ENCODE measurements around the gene ZNF330.

The ZNF330 gene

DNA sequence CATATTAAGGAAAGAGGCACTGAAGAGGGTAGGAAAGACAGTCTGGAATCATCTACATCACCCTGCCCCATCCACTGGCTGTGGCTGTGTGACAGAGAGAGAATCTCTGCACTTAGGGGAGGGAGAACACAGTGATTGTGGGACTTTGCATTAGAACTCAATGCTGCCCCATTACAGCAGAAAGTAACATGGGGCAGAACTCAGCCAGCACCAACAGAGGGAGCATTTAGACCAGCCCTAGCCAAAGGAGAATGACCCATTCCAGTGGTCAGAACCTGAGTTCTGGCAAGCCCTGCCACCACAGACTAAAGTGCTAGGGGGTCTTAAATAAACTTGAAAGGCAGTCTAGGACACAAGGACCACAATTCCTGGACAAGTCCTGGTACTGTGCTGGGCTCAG, 37.9 kb downstream of the ZNF330 start:
- DNase-seq (ENCODE audit: low spot score): no peak
- in situ Hi-C loops (cut with MboI; ENCODE audit: low sequenced_read_pairs, unreplicated experiment): no loop called here
- TF ChIP-seq, protein P1, sequence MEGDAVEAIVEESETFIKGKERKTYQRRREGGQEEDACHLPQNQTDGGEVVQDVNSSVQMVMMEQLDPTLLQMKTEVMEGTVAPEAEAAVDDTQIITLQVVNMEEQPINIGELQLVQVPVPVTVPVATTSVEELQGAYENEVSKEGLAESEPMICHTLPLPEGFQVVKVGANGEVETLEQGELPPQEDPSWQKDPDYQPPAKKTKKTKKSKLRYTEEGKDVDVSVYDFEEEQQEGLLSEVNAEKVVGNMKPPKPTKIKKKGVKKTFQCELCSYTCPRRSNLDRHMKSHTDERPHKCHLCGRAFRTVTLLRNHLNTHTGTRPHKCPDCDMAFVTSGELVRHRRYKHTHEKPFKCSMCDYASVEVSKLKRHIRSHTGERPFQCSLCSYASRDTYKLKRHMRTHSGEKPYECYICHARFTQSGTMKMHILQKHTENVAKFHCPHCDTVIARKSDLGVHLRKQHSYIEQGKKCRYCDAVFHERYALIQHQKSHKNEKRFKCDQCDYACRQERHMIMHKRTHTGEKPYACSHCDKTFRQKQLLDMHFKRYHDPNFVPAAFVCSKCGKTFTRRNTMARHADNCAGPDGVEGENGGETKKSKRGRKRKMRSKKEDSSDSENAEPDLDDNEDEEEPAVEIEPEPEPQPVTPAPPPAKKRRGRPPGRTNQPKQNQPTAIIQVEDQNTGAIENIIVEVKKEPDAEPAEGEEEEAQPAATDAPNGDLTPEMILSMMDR (IDR thresholded peaks at IDR 0.05; ENCODE audit: borderline replicate concordance, control extremely low read depth, extremely low read depth, insufficient read depth, missing control alignments): no peak

DNA sequence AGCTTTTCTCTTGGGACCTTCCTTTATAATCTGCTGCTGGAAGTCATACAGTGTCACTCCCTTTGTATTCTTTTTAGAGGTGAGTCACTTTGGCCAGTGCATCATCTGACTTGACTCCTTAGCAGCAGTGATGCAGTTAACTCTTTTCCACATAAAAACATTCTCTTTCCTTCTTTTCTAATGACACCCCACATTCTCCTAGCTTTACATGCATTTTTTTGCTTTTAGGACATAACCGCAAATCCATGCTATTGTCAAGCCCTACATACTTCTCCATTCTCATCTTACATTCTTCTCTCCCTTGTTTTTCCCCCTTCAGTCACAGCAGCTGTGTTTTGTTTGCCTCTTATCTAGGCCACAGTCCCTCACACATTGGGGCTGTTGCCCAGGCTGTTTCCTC, 55.1 kb downstream of the ZNF330 start:
- DNase-seq (ENCODE audit: low spot score): no peak
- in situ Hi-C loops (cut with MboI; ENCODE audit: low sequenced_read_pairs, unreplicated experiment): no loop called here
- TF ChIP-seq, protein P1 (IDR thresholded peaks at IDR 0.05; ENCODE audit: borderline replicate concordance, control extremely low read depth, extremely low read depth, insufficient read depth, missing control alignments): no peak

DNA sequence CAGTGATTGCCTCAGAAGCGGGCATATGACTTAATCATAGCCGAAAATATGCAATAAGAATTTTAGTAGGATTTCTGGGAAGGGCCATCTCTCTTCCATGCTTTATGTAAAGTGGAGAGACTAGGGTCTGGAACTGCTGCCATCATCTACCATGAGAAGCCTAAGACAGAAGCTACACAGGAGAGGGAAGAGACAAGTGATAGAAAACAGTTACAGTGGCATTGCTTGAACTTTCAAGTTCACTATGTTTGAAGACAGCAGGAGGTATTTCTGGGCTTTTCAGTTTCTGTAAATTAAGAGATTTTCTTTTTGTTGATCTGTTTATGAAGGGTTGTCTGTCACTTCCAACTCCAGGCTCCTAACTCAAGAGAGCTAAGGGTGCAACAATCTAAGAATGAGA, 62.5 kb downstream of the ZNF330 start:
- DNase-seq (ENCODE audit: low spot score): no peak

DNA sequence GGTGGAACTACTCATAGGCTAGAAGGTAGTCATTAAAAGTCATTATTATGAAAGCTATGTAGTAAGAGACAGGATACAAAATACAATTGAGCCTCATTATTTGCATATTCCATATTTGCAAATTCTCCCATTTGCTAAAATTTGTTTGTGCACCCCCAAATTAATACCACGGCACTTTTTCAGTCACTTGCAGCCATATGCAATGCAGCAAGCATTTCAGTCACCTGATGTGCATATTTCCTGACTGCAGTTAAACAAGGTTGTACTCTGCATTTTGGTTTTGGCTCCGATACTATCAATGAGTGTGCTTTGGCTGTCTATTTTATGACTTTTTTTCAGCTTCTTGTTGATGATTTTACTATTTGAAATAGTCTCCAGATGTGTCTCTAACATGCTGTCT, 62.9 kb downstream of the ZNF330 start:
- TF ChIP-seq, protein P1 (IDR thresholded peaks at IDR 0.05; ENCODE audit: borderline replicate concordance, control extremely low read depth, extremely low read depth, insufficient read depth, missing control alignments): no peak
- in situ Hi-C loops (cut with MboI; ENCODE audit: low sequenced_read_pairs, unreplicated experiment): no loop called here
- DNase-seq (ENCODE audit: low spot score): no peak

More for the DNA sequence above, 62.5 kb downstream of the ZNF330 start:
- TF ChIP-seq, protein P1 (IDR thresholded peaks at IDR 0.05; ENCODE audit: borderline replicate concordance, control extremely low read depth, extremely low read depth, insufficient read depth, missing control alignments): no peak
- in situ Hi-C loops (cut with MboI; ENCODE audit: low sequenced_read_pairs, unreplicated experiment): no loop called here

Data from GM13976 (cell line).